ENCODE measurements around the gene IDH3G.

IDH3G gene

DNA sequence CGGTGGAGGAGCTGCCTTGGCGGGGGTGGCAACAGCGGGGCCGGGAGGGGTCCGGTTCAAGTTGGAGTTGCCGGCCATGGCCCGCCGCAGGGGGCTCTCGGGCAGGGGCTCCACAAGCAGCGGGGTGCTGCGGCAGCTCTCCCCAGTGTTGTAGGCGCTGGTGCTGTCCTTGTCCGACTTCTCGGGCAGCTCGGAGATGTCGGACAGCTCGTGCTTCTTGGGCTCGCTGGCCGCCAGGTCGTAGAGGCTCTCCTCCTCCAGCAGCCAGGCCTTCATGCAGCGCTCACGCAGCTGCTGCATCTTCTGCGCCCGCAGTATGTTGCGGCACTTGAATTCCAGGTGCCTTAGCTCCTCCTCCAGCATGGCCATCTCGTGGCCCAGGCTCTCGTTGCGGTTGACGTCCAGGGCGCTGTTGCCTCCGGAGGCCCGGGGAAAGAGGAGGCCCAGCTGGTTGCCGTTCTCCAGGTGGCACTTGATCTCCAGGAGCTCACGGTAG is 10.0 kb upstream of the IDH3G start:
- no peak overlapping the region for H3K4me3 ChIP-seq (replicated peaks; ENCODE audit: low read depth, low read length)
- TF ChIP-seq CTCF (IDR thresholded peaks at IDR 0.05; ENCODE audit: low read length, missing control alignments) = no peak
- DNase-seq (ENCODE audit: low read depth) = no peak

GRCh38 chrX:153803211-153804099 is 9.3 kb upstream of the IDH3G start:
- TF ChIP-seq CTCF (IDR thresholded peaks at IDR 0.05; ENCODE audit: low read length, missing control alignments) = no peak

GRCh38 chrX:153802513-153803045 is 8.4 kb upstream of the IDH3G start:
- no peak overlapping the region for H3K4me3 ChIP-seq (replicated peaks; ENCODE audit: low read depth, low read length)
- no peak for TF ChIP-seq CTCF (IDR thresholded peaks at IDR 0.05; ENCODE audit: low read length, missing control alignments)
- no peak for DNase-seq (ENCODE audit: low read depth)

More at GRCh38 chrX:153803211-153804099, 9.3 kb upstream of the IDH3G start:
- DNase-seq (ENCODE audit: low read depth) = no peak
- H3K4me3 ChIP-seq (replicated peaks; ENCODE audit: low read depth, low read length) = no peak overlapping the region

GRCh38 chrX:153801669-153802068 is 7.5 kb upstream of the IDH3G start:
- no peak for TF ChIP-seq CTCF (IDR thresholded peaks at IDR 0.05; ENCODE audit: low read length, missing control alignments)
- no peak for DNase-seq (ENCODE audit: low read depth)

DNA sequence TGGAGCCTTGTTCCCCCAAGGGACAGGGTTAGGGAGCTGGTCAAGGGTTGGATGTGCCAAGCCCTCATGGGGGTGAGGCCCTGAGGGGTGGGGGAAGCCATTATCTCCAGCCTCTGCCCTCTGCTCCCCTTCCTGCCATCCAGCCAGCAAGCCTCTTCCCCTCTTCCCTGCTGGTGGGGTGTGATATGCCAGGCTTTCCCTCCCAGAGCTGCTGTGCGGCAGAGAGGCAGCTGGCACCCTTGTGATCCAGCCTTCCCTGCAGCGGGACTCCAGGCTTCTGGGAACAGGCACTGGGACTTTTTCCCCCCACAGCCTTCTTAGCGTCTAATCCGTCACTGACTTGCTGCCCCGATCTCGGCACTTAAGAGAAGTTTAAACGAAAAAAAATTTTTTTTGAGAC is 6.6 kb upstream of the IDH3G start:
- TF ChIP-seq CTCF (IDR thresholded peaks at IDR 0.05; ENCODE audit: low read length, missing control alignments) = no peak
- no peak overlapping the region for H3K4me3 ChIP-seq (replicated peaks; ENCODE audit: low read depth, low read length)
- DNase-seq (ENCODE audit: low read depth) = no peak

More at GRCh38 chrX:153801669-153802068, 7.5 kb upstream of the IDH3G start:
- no peak overlapping the region for H3K4me3 ChIP-seq (replicated peaks; ENCODE audit: low read depth, low read length)

- no peak for TF ChIP-seq CTCF (IDR thresholded peaks at IDR 0.05; ENCODE audit: low read length, missing control alignments)
- DNase-seq (ENCODE audit: low read depth) = no peak
- no peak overlapping the region for H3K4me3 ChIP-seq (replicated peaks; ENCODE audit: low read depth, low read length)
Measured at GRCh38 chrX:153800177-153800722, 6.1 kb upstream of the IDH3G start.
